Right ventricle myocardium inferior (tissue), 1 donor: ENCODE measurements around the gene ANKS1B. TPM values are rescaled to one million over a fixed set of nuclear protein-coding genes. Genes with fewer than 3 reads are reported as not detected.
"Not testable (repeated sequence)": the region's sequence is repeated elsewhere in the genome, so short reads cannot be mapped to it uniquely, and the experiment has no call there.

Experiments
- ATAC-seq: fragments of 200-7000 bp; cut with Tn5 transposase; one replicate; pipeline ENCODE4 v1.9.1; 2020; ENCODE audit warnings: mild to moderate bottlenecking, moderate library complexity
- DNase-seq: peaks from one replicate; pipeline ENCODE4 v3.0.0; 2021; ENCODE audit errors: missing footprints
- intact Hi-C: fragments of 100-400 bp; cut with DNase I; formaldehyde crosslinking; loops from one replicate; pipeline ENCODE4 v1.11.0; 2022
- total RNA-seq: library from RNA; stranded (reverse); fragmentation: NEBNext Ultra II Directional; extraction: Animal tissue kit (Norgen Biotek cat#: 25700); gene quantifications from one replicate; pipeline ENCODE4 v1.2.1, GENCODE V29; 2021
- donor health status: DM: no; HTN: yes; CAD: no; lungs with severe emphysema.

The ANKS1B gene
- total RNA-seq, 1 donor from 2014 or later: 2.3 TPM

DNA sequence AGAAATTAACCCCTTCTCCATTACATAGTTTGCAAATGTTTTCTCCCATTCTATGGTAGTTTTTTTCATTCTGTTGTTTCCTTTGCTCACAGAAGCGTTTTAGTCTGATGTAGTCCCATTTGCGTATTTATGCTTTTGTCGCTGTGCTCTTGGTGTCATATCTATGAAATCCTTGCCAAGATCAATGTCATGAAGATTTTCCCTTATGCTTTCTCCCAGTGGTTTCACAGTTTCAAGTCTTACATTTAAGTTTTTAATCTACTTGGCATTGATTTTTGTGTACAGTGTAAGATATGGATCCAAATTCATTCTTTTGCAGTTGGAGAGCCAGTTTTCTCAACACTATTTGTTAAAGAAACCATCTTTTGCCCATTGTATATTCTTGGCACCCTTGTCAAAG, 982.0 kb downstream of the ANKS1B start:
- DNase-seq (no peak), ATAC-seq (no peak)
- intact Hi-C loops: no loop called here

DNA sequence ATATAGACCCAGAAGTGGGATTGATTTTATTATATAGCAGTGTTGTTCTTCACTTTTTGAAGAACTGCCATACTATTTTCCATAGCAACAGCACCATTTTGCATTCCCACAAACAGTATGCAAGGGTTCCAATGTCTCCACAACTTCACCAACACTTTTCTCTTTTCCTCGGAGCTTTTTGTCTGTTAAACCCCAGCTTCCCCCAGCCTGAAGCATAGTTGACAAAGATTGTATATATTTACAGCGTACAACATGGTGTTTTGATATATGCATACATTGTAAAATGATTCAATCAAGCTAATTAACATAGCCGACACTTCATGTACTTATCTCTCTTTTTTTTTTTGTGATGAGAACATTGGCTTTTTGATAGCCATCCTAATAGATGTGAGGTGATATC, 982.6 kb downstream of the ANKS1B start:
- intact Hi-C loops: no loop called here
- ATAC-seq (no peak), DNase-seq (no peak)

DNA sequence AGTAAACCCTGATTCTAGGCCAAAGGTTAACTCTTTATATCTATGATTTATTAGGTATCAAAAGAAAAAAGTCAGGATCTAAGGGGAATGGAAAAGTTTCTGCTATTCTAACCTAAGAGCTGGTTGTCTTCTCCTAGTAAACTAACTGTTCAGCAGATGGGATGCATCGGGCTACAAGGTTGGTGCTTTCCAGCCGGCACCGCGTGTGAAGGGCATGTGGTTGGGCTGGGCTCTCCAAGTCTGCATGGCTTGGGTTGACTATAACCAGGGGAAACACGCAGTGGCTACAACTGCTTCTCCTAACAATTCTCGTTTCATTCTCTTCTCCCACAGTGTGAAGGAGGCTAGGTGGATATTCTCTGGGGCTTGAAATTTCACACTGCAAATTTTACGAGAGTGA, 985.2 kb downstream of the ANKS1B start:
- DNase-seq (no peak), ATAC-seq (no peak)
- intact Hi-C loops: loop anchor here (2.0 to 10.0 kb wide), 2 partner anchors 301 to 575 kb away; no protein-coding TSS in a partner anchor

DNA sequence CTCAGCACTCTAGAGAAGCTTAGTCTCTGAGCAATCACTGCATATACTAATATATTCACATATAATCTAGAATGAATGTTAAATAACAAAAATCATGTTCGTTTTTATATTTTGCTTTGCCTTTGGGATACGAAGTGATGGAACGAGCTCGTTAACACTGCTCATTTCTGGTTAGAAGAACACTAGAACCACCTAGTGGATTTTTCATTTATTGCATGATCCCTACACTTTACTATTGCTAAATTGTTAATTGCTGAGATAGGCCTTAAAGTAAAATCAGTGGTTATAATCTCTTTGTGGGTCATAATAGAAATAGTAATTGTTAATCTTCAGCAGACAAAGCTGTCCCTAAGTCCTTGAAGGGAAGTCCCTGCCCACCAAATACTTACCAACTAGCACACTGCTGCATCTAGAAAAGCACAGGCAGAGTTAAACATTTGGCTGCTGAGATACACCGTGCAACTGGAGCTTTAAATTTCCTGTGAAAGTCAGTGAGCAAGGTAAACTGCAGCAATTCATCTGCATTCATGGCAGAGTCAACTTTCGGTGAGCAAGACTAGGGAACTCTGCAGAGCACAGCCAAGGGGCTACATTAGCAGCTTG, 985.9 kb downstream of the ANKS1B start:
- intact Hi-C loops: loop anchor here (2.0 to 10.0 kb wide), 2 partner anchors 300 to 574 kb away; no protein-coding TSS in a partner anchor
- ATAC-seq: no peak
- DNase-seq: no peak

DNA sequence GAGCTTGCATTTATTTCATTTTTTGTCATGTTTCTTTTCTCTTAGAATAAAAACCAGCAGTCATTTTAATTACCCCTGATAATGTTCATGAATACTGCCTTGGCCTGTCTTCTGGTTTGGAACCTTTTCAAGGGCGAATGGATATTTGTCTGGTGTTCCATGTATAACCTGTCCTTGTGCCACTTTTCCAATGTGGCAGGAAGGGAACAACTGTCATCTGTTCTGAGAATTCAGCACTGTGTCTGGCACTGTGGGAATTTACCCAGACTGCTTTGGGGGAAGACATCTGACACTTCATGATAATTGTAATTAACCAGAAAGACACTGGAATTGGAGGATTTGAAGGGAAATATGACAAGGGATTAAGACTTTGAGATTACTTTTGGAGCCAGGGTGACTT, 986.8 kb downstream of the ANKS1B start:
- ATAC-seq (no peak), DNase-seq (no peak)
- intact Hi-C loops: loop anchor here (2.0 to 10.0 kb wide), 2 partner anchors 299 to 573 kb away; no protein-coding TSS in a partner anchor

DNA sequence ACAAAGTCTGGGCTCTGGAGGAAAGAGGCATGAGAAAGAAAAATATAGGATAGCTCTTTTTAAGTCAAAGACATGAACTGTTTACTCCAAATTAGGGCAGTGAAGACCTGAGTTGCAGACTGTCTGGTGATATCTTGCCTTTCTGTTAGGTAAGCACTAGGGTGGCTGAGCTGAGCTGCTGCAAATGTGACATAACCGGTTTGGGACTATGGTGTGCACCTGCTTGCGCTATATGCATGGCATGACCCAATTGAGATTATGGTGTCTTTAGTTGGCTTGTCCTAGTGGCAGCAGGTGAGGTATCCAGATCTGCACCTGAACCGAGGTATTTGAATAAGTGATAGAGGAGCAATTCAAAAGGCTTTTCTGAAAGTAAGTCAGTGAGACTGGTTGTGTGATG, 994.1 kb downstream of the ANKS1B start:
- DNase-seq (no peak), ATAC-seq (no peak)
- intact Hi-C loops: loop anchor here (10.0 kb wide), 1 partner anchor 566 kb away; no protein-coding TSS in a partner anchor

DNA sequence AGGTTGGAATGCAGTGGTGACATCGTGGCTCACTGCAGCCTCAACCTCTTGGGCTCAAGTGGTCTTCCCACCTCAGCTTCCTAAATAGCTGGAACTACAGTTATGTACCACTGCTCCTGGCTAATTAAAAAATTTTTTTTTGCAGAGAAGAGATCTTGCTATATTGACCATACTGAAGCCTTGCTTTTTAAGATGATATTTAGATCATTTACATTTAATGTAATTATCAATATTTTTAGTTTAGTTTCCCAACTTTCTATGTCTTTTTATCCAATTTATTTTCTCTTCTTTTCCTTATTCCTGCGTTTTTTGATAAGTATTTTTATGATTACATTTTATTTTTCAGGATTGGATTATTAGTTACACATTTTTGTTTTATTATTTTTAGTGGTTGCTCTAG, 999.6 kb downstream of the ANKS1B start:
- intact Hi-C loops: no loop called here
- DNase-seq (no peak), ATAC-seq (no peak)

DNA sequence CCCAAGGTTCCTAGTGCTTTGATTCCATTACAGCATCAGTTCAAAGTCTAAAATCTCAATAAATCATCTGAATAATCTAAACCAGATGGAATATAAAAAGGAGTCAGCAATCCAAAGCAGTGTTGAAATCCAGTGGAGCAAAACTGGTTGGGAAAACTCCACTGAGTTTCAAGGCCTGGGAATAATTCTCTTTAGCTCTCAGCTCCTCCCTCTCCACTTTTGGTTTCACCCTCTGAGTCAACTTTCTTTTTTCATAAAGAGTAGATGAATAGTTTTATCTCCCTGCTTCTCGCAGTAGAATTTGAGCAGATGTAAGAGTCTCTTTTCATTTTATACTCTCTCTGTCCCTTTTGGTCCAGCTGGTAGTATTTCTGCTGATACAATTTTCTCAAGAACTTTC, 1001.1 kb downstream of the ANKS1B start:
- DNase-seq (no peak), ATAC-seq (no peak)
- intact Hi-C loops: no loop called here

DNA sequence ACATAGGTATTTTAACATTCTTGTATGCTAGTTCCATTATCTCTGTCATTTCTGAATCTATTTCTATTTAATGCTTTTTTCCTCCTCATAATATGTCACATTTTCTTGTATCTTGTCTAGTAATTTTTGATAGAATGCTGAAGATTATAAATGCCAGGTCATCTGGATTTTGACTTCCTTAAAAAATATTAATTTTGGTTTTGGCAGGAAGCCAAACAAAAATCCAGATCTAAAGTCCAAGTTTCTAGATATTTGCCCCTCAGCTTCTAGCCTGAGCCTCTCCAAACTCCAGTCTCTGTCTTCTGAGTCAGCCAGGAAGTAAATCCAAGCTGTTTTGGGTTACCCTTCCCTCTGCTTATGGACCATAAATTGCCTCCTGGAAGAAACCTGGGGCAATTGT, 1004.2 kb downstream of the ANKS1B start:
- intact Hi-C loops: no loop called here
- ATAC-seq (no peak), DNase-seq (no peak)

DNA sequence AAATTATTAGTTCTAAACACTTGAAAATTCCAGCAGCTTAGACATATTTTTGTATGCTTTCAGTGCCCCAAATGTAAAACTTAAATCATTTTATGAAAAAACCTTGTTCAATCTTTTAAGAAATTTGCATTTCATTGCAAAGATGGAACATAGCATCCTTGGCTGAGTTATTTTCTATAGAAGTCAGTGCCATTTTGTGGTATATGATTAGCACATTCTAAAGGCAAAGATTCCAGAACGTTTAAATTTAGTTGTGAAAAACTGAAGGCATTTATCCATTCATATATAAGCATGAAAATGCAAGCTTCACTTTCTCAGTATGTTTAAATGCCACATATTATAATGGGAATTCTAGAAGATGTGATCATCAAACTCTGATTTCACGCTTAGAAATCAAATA, 1007.5 kb downstream of the ANKS1B start:
- DNase-seq: no peak
- intact Hi-C loops: no loop called here
- no peak for ATAC-seq

DNA sequence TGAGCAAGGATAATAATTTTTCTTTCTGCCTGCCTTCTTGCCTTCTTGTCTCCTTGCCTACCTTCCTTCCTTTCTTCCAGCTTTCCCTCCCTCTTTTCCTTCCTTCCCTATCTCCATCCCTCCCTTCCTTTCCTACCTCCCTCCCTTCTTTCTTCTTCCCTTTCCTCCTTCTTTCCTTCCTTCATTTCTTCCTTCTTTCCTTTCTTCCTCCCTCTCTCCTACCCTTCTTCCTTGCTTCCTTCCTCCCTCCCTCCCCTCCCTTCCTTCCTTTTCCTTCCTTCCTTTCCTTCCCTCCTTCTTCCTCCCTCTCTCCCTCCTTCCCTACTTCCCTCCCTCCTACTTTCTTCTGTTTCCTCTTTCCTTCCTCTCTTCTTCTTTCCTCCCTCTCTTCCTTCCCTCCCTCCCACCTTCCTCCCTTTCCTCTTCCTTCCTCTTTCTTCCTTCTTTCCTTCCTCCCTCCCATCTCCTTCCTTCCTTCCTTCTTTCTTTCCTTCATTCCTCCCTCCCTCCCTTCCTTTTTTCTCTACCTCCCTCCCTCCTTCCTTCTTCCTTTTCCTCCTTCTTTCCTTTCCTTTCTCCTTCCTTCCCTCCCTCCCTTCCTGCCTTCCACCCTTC, 1009.9 kb downstream of the ANKS1B start:
- DNase-seq (no peak), ATAC-seq (no peak)
- intact Hi-C loops: no loop called here

DNA sequence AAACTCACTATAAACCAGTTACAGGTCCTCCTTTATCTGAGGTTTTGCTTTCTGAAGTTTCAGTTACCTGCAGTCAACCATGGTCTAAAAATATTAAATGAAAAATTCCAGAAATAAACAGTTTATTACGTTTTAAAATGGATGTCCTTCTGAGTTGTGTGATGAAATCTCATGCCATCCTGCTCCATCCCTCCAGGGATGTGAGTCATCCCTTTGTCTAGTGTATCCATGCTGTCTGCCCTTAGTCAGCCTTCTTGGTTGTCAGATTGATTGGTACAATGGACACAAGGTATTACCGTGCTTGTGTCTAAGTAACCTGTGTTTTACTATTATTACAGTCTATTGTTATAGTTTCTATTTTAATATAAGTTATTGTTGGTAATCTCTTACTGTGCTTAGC, 1011.3 kb downstream of the ANKS1B start:
- ATAC-seq (no peak), DNase-seq (no peak)
- intact Hi-C loops: no loop called here

DNA sequence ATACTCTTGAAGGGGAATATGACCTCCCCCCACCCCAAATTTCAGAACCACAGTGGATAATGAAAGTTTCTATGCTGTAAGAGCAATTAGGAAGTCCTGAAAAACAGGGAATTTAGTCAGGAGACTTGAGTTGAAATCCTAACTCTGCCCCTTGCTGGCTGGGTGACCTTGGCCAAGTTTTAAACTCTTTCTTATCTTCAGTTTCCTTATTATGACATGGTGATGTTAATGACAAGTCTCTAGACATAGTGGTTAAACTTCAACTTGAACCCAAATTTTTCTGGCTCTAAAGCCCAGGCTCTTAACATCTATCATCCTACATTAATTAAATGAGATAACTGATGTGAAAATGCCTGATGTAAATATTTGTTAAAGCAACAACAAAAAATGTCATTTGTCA, 1013.8 kb downstream of the ANKS1B start:
- ATAC-seq: no peak
- DNase-seq: no peak
- intact Hi-C loops: no loop called here

DNA sequence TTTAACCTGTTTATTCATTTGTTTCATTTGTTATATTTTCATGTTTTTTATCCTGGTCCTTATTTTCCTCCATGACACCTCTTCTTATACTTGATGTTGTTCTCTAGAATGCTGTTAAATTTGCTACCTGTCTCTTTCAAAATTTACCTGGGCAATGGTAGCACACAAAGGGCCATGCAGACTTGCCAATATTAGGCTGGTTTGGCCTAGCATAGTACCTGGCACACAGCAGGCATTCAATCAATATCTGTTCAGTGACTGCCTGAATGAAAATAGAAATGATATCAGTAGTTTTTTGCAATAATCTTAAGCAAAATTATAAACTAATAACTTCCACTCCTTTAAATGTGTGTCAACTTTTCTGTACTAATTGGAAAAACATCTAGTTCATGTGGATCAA, 1014.5 kb downstream of the ANKS1B start:
- ATAC-seq (no peak), DNase-seq (no peak)
- intact Hi-C loops: no loop called here

DNA sequence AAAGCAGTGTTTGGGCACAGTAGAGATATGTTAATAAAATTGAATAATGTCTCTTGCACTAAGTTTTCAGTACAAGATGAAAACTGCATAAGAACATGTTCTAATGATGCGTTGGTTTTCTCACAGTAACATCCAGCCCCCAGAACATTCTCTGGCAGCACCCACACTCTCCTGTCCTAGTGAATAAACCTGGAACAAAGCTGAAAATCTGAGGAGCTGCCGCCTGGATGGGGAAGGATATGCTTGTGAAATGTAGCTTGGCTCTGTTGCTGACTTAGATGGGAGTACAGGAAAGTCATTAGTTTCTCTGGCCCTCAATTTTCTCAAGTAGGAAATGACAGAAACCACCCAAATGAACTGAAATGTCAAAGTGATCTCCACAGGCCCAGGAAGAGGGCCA, 1015.8 kb downstream of the ANKS1B start:
- ATAC-seq (no peak), DNase-seq (no peak)
- intact Hi-C loops: no loop called here

DNA sequence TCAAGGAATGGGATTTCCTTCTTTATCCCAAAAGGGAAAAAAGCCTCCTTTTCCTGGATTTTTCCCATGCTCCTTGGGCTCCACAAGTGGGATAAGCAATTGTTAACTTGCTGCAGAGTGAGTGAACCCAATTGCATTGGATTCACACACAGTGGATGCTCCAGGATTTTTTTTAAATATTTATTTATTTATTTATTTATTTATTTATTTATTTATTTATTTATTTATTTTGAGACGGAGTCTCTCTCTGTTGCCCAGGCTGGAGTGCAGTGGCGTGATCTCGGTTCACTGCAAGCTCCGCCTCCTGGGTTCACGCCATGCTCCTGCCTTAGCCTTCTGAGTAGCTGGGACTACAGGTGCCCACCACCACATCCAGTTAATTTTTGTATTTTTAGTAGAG, 1027.6 kb downstream of the ANKS1B start:
- intact Hi-C loops, DNase-seq, ATAC-seq: not testable (repeated sequence)

DNA sequence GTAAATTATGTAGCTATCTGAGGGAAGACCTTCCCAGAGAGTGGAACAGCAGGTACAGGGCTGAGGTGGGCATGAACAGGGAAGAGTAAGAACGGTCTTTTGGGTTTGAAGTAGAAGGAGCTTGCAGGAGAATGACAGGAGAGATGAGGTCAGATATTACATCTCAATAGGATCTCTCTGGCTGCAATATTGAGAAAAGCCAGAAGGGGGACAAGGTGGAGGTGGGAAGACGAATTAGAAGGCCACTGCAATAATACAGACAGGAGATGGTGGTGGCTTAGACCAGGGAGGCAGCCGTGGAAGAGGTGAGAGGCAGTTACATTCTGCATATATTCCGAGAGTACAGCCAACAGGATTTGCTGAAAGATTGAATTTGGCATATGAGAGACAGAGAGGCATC, 1029.5 kb downstream of the ANKS1B start:
- no peak for ATAC-seq
- no peak for DNase-seq
- intact Hi-C loops: no loop called here

DNA sequence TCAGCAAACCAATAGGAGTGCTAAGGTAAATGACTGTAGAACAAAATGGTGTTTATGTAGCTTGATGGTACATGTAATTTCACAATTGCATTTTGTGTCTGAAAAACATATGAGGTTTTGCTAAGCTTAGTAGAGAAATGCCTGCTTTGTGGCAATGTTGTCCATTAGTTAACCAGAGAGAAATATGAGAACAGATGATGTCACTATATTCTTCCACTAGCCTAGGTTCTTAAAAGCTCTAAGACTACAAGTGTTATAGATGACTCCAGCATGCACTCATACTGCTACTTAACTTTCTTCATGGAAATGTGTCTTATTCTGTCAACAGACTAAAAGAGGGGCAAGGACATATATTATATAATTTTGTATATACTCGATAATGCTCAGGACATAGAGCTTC, 1030.2 kb downstream of the ANKS1B start:
- ATAC-seq (no peak), DNase-seq (no peak)
- intact Hi-C loops: no loop called here

DNA sequence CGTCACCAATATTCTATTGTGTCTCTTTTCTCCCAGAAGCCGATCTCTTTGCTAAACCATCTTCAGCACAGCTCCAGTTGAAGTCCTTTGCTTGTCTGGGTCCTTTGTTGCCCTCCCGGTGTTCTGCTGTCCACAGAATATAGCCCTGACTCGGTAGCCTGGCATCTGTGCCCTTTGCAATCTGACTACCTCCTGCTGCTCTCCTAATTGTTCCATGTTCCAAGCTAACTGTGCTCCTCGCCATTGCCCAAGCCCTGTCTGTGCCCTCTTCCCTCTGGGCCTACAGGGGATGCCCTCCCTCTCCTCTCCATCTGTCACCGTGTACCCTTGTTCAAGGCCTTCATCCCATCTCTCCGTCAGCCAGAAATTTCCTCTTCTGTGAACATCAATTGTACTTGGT, 1033.3 kb downstream of the ANKS1B start:
- ATAC-seq: no peak
- intact Hi-C loops: no loop called here
- no peak for DNase-seq

DNA sequence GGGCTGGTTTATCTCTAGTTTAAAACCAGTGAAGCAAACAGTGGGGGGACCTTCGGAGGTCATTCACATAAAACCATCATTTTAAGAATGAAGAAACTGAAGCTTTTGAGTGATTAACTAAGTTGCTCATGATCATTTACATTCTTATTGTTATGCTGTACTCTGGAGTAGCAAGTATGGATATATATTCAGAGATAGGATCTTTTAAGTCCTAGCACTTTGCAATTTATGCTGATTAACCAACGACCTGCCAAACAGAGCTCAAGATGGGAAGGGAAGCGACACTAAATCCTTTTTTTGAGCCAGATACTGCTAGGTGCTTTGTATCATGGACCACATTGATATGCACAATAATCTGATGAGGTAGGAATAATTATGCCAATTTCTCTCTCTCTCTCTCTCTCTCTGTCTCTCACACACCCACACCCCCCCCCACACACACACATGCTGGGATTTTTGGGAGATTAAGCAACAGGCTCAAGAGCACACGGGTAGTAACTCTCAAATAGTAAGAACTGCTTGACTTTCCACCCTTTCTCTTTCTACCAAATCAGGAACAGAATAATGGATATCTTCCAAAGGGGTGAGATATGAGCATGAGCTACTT, 1036.3 kb downstream of the ANKS1B start:
- DNase-seq: no peak
- no peak for ATAC-seq
- intact Hi-C loops: loop anchor here (5.0 kb wide), 1 partner anchor 101 kb away; no protein-coding TSS in a partner anchor
